Fibroblast of upper back skin (primary cell): Measurements from ENCODE around the gene HSPA12A.

Experiments used
- DNase-seq: peaks from one replicate; pipeline ENCODE4 v3.0.0-alpha.2; 2013

HSPA12A gene

DNA sequence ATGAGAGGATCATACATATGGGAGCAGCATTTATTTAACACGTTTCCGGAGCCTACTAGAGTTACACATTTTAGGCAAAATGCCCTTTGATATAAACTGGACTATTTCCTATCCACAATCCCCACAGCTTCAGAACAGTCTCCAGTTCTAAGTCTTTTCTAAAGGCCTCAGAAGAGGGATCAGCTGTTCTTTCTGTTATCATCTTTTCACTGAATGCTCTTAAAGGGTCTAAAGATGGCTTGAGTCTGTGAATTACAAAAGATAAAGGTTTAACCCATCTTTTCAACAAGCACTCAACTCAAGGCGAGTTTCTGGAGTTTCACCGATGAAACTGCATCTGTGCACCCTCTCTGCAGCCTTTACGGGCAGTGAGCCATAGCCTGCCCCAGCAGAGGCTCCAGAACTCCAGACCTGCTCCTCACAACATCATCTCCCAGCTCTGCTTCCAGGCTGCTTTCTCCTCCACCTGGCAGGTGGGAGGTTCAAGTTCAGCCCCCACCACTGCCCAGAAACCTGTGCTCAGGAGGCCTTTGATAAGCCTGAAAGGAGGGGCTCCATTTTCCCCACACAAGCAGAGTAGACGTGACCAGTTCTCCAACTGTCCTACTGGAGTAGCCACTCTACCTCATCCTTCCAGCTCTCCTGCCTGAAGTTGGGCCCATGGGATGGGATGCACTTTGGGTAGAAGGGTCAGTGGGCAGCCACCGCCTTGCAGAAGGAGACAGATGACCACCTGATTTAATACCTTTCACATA, 53.4 kb downstream of the HSPA12A start:
- DNase-seq = no peak

DNA sequence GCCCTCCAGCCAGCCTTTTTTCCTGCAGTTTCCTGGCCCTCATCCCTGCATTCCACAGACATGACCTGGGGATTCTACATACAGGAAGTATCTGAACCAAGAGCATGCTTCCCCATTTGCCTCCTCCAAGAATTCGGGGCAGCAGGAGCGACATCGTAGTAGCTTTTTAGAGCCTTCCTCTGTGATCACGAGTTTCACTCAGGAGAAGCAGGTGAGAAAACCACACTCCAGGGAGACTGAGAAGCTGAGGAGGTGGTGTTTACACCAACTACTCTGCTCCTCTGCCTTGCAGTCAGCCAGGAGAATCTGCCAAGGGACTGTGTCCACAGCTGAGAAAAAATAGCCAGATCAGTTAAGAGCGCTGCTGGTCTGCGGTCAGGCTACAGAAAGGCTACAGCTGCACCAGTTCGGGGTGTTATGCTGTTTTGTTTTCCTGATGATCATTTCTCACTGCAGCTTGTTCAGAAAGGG, 54.1 kb downstream of the HSPA12A start:
- peak; percentile 75 for DNase-seq

DNA sequence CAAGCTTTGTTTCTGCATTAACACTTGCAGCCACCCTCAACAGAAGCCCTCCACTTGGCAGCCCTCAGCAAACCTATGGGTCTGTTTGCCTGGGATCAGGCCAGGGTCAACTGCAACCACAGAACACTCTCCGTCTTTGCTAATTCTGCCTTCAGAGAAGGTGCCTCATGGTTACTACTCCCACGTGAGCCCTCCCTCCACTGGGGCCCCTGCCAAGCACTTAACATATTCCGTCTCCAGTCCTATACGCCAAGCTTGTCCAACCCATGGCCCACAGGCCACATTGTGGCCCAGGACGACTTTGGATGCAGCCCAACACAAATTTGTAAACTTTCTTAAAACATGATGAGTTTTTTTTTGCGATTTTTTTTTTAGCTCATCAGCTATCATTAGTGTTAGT, 54.7 kb downstream of the HSPA12A start:
- no peak for DNase-seq

DNA sequence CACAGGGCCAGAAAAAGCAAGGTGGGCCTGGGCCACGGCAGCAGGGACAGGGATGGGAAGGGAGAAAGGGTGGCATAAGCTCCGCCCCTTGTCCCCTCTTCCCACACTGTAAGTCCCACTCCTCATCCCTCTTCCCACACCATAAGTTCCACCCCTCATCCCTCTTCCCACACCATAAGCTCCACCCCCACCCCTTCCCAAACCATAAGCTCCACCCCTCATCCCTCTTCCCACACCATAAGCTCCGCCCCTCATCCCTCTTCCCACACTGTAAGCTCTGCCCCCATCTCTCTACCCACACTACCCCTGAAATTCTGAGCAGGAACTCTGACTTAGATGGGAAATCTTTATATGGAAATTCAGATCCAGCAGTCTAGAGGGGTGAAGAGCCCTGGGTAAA, 55.7 kb downstream of the HSPA12A start:
- DNase-seq = no peak

DNA sequence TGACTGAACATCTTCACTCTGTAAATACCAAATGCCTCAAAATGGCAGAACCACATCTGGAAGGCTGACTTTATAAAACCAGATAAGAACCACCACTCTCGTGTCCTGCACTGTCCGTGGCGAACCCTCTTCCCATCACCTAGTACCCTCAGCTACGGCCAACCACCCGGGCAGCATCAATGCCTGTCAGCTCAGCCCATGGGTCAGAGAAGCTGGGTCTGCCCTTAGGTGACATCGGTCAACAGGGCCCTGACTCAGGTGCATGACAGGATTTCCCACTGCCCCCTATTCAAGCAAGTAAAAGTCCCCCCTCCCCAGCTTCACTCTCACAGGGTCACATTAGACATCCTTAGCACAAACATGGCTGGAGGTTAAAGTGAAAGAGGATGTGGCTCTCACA, 56.6 kb downstream of the HSPA12A start:
- no peak for DNase-seq

DNA sequence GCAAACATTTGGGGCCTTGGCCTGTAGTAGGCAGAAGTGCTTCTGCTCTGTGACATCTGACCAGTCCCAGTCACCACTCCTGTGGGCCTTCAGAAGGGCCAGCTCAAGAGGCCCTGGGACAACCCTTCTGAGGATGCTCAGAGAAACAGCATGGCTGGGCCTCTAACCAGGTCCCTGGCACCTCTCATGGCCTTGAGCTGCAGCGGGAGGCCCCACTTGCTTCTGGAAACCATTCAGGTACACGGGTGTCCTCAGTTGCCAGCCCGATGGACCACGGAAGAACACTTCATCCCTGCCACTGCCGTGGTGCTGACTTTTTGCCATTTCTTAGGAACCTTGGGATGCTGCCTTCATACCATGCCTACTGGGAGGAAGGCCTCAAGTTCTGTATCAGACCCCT, 57.6 kb downstream of the HSPA12A start:
- no peak for DNase-seq

DNA sequence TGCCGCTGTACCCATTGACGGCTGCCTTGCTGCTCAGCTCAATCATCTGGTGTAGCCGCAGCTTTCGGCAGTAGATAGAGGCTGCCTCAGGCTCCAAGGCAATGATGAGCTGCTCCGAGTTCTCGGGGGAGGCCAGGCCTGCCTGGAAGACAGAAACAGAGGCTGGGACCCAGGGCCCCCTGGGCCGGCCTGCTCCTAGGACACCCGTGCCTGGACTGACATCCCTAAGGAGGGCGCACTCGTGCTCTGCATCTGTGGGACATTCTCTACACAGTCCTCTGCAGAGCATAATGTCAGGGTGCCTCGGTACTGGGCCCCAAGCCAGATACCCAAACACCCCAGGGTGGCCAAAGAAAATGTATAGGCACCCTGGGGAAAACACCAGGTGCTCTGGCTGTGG, 58.5 kb downstream of the HSPA12A start:
- no peak for DNase-seq

DNA sequence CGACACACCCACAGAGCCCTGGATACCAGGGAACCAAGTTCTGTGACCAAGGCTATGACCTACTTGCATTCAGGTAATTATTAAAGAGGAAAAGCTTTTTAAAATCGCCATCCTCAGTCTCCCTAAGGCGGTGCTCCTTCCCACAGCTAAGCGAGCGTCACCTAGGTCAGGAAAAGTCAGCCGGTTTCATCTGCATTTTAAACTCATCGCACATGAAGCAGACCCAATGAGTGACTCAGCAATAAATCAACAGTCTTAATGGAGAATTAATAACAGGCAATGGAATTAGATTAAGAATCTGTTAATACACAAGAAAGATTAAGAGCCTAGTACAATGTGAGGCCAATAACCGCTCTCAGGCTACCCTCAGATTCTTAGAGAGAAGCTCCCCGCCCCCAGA, 59.2 kb downstream of the HSPA12A start:
- DNase-seq = no peak

DNA sequence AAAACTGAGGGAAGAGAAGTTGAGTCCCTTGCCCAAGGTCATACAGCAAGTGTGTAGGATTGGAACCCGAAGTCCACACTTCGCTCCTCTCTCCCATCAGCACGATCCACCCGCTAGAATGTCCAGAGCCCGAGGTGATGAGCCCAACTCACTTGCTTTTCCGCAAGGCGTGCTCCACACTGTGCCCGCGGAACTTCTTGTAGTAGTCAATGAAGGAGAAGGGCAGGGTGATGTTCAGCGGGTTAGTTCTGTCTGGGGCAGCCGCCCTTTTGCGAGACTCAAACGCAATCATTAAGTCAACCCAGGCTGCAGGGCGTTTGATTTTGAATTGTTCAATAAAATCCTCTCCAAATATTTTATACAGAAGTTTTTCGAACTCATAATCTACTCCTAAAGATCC, 63.0 kb downstream of the HSPA12A start:
- no peak for DNase-seq

DNA sequence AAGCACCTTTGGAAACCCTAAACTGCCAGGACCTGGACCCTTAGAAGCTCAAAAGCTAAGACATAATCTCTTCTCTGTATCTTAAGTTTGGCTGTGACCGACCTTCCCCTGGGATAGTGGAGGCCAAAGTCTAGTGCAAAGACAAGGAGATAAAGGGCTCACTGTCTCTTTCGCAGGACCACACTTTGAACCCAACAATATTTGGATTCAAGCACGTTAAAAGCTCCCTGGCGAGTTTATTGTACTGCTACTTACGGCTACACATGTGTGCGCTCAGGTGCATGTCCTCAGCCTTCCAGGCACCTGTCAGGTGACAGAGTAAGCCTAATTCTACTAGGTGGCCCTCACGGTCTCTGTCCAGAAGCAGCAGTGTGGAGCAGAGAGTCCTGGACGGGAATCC, 65.7 kb downstream of the HSPA12A start:
- no peak for DNase-seq

DNA sequence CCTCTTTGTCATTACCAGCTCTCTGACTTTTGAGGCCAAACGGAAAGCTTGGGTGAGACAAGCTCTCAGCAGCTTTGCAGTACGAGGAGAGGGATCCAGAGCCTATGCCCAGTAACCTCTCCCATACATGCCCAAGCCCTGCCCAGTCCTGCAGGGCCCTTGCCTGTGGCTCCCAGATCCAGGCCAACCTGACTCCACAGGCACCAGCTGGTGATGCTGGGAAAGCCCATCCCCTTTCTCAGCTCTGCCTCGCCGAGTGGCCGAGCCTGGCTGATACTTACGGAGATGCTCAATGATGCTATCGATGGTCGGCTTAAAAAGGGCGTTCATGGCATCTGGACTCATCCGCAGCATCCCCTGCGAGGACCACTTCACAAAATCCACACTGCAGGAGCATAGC, 66.2 kb downstream of the HSPA12A start:
- no peak for DNase-seq

DNA sequence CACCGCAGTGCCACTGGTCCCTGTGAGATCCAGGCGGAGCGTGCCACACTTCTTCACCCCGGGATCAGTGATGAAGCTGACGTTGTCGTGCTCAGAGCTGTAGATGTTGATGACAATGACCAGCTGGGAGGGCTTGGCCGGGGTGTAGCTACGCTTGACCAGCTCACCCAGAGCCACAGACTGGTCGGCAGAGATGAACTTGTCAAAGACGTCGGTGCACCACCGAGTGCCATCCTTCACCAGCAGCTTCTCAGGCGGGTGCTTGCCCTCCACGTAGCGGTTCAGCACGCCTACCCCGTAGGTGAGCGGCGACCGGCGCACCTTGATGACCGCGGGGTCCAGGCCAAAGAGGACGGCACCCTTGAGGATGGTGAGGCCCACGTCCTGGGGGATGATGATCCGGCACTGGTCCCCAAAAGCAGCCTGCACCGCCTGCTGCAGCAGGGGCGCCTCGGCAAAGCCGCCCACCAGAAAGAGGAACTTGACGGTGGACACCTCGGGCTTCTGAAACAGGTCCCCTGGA, 67.4 kb downstream of the HSPA12A start:
- DNase-seq = no peak

DNA sequence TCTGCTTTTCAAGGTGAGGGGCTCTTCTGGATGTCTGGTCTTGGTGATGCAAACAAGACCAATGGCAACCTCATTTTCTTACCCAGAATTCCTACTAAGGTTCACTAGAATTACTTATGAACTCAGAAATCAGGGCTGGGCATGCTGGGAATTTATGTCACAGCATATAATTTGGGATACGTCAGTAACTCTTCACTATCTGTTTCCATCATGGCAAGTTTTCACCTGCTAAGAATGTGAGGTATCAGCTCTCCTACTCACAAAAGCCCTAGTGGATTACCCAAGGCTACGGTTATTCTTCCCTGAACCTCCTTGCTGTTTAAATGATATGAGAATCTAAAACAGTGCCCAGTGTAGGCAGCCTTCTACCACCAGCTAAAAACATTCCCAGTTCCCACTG, 68.5 kb downstream of the HSPA12A start:
- DNase-seq = no peak

DNA sequence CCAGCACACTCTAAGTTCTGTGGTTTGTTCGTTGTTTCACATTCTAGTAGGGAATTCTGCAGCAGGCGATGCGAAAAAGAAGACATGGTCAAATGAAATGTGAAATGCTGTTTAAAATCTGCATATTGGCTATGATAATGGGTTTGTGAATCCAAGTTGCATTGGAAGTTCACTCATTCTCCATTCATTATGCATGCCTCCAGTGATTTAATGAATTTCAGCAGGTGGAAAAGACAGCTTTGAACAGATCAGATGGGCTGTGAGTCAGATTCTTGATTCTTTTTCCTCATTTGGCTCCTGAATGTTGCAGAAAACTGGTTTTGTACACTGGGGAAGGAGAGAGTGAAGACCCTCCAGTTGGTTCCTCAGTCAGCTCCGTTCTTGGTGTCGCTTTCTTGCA, 69.5 kb downstream of the HSPA12A start:
- no peak for DNase-seq

DNA sequence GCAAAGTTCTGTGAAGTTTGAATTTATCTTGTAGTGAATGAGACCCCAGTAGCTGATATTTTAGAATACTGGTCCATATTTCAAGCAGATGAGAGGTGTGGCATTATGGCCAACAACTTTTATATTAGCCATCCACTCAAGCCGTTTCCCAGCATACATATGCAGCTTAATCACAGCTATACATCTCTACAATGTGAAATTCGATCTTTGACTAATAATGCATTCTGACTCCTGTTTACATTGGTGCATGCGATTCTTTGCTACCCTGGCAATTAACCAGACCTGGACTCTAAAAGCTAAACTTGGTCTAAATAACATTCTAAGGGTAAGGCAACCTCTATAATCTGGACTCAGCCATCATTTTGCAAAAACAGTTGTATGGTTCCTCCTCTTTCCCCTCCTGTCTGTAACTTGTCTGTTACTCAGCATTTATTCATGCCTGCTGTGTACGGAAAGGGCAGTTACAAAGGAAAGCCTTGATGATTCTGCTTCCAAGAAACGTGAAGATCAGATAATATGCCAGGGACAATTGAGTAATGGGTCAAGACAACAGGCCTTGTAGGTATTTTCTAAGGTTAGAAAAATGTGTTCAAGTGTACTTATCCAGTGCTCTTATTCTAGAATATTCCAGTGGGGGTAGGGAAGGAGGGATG, 71.0 kb downstream of the HSPA12A start:
- peak; percentile 19 for DNase-seq

DNA sequence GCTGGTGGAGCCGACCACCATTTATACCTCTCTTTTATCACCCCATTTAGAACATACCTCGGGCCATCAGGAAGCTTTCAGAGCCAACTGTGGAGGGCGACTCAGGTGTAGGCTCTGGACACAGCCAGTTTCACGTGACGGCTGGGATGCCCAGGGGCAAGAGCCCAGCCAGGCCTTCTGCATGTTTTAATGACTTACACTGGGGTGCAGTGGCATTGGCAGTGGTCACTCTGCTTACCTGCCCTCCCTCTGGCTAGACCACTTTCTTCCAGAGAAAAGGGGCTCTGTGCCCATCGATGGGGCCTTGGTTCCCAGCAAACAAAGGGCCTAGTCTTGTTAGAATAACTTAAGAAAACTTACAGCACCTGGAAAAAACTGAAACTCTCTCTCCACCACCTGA, 71.7 kb downstream of the HSPA12A start:
- DNase-seq = no peak

DNA sequence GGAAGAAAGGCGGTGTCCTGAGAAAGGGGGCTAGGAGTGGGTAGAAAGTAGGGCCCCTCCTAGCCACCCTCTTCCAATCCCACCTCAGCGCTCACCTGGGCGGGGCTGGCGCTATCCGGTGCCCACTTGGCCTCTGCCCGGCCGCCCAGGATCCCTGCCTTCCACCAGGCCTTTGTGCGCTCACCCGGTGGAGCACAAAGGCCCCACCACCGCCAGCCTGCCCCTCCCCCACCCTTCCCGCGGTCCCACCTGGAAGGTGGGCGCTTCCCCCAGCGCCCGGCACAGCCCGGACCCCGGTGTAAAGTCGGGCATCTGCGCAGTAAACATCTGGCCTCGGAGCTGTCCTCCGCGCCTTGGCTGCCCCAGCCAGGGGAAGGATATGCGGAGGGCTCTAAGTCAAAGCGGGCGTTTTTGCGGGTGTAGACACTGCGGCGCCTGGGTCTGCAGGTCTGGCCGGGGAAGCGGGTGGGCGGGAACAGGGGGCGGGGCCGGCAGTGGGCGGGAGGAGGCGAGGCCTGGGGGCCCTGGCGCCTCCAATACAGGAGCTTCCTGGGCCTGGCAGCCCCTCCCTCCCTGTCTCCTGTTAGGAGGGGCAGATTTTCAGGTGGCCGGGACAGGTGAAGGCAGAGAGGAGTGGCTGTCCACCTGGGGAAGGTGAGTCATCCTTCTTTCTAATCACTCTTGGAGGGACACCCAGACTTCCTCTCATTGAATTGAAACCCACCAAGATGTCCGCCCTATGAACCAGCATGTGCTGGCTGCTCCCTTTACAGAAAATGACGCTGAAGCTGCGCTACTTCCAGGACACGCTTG, 72.3 kb downstream of the HSPA12A start:
- no peak for DNase-seq

DNA sequence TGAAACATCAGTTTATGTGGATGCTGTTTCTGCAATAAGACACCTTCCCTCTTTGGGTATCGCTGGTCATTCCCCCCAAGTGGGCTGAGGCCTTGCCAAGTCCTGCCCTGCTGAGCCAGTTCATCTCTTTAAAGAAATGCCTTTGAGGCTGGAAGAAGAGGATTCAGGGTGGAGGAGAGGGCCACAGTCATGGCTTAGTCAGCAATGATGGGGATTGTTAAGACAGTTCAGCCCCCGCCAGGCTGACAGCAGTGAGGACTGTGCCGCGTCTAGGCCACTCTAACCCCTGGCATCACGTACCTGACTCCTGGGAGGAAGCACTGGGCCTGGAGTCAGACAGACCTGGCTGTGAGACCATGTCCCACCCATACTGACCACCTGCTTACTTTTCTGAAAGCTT, 73.3 kb downstream of the HSPA12A start:
- no peak for DNase-seq

DNA sequence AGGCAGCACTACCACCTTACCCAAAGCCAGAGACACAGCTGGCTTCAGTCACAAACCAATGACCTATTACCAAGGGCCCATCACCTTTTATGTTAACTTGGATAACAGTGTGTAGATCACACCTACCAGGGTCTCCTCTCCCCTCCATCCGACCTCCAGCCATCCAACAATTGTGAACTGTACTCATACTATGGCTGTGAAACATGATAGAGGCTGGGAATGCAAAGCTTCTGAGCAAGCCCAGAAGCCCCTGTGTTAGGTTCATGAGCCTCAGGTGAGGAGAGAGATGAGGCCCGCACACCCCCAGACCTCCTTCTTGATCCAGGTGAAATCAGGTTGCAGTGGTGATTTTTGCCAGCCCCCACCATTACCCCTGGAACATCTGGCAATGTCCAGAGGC, 73.9 kb downstream of the HSPA12A start:
- DNase-seq = no peak

DNA sequence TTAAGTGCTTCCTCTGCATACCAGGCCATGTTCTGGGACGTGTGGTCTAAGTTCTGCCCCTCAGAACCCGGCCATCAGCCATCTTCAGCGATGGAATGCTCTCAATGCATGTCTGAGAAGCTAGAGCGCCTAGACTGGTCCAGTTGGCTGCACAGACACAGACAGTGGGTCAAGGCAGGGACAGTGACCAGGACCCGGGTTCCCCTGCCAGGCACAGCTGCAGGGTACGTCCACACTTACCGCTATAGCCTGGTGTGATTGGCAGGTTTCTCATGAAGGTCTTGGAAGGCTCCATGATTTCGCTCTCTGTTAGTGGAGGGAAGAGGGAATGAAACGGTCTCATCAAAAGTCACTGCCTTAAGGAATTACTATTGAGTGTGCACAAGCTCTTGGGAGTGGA, 74.3 kb downstream of the HSPA12A start:
- no peak for DNase-seq

DNA sequence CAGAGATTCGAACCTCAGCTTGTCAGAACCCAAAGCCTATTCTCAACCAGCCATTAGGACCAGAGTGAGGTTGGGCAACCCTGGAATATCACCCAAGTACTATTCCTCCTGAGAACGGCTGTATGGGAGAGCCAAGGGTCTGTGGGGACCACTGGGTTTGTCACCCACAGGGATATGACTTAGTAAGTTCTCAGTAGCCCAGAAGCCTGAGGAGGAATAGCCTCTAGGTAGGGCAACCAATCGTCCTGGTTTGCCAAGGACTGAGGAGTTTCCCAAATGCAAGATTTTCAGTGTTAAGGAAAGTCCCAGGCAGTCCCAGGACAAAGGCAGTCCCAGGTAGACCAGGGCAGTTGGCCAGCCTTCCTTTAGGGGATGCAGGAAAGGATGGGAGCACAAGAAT, 74.9 kb downstream of the HSPA12A start:
- DNase-seq = no peak

DNA sequence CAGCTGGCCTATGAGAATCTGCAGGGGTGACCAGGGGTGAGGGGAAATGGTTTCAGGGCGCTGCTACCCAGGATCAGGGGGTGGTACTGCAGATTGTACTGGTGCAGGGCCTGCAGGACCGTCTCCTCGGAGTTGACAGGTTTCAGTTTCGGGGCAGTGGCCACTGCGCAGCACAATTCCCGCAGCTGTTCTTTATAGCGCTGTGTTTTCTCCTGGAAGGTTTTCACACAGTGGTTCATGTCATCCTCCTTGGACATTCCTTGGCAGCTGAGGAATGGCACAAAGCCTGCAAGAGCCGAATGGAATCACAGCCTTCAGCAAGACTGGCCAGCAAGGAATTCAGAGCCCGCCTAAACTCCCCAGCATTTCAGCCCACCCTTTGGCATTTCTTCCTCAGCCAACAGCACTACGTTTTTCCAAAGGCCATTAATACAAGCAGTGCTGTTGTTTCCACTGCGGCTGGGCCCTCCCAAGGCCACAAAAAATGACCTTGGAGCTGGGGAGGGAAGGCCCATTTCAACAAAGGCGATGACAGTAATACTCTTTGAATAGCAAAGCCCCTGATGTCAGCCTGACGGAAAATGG, 76.7 kb downstream of the HSPA12A start:
- peak; percentile 16 for DNase-seq

DNA sequence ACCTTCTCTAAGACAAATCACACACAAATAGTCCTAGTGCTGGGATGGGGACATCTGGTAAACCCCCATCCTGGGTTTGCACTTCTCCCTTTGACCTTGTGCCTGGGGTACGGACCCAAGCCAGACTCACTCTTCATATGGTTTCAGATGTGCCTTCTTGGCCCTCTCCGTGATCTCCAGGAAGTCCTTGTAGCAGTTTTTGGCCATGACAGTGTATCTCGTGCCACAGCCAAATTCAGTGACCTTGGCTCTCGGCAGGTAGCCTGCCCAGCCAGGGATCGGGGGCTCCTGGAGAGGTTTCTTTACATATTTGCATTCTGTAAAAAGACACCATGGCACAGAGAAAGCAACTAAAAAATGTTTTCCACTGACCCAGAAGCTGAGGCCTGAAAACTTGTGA, 77.7 kb downstream of the HSPA12A start:
- no peak for DNase-seq
